Stomach (tissue), 9 donors: ENCODE measurements around the gene SRGN. TPM values are rescaled to one million over a fixed set of nuclear protein-coding genes. Genes with fewer than 3 reads are reported as not detected.

Source experiments
- DNase-seq, 2 donors: peaks; one replicate each; pipeline versions ENCODE4 v3.0.0 to v3.0.0-alpha.2; 2013 to 2019
- H3K27ac ChIP-seq, 5 donors: fragments of 200-600 bp in 4 of 5; sonication (generic) in 4 of 5; one replicate each; pipeline ENCODE4 v1.5.1; 2013 to 2019; ENCODE audit warnings: mild to moderate bottlenecking in 1 of 5, moderate library complexity in 1 of 5
- H3K27me3 ChIP-seq, 3 donors: fragments of 200-600 bp; sonication (generic); one replicate each; pipeline ENCODE4 v1.5.1; 2017 to 2019; ENCODE audit warnings: mixed run types in 1 of 3
- H3K36me3 ChIP-seq, 4 donors: fragments of 200-600 bp; sonication (generic); 1 replicate in 3 of 4; 2 replicates in 1 of 4; pipeline ENCODE4 v1.5.1; 2016 to 2019
- H3K4me1 ChIP-seq, 4 donors: fragments of 200-600 bp; sonication (generic); one replicate each; pipeline ENCODE4 v1.5.1; 2016 to 2019
- H3K4me3 ChIP-seq, 4 donors: fragments of 200-600 bp; sonication (generic) in 3 of 4; one replicate each; pipeline ENCODE4 v1.5.1; 2016 to 2019; ENCODE audit warnings: mild to moderate bottlenecking in 1 of 4
- H3K9me3 ChIP-seq, 4 donors: fragments of 200-600 bp; sonication (generic); one replicate each; pipeline ENCODE4 v1.5.1; 2016 to 2019
- CTCF ChIP-seq, 7 experiments: fragments of 450-650 bp in 4 of 7; fragments of 200-600 bp in 3 of 7; sonication (generic) in 3 of 7; IDR thresholded peaks; one replicate each; pipeline ENCODE4 v1.5.1; 2016 to 2019; ENCODE audit warnings: antibody characterized with exemption in 7 of 7, control low read depth in 2 of 7, mild to moderate bottlenecking in 1 of 7
- EP300 ChIP-seq: sonication (generic); formaldehyde crosslinking; IDR thresholded peaks from one replicate; pipeline ENCODE4 v1.6.1; 2017; ENCODE audit warnings: antibody characterized with exemption
- POLR2A ChIP-seq, 4 donors: fragments of 450-650 bp; IDR thresholded peaks; one replicate each; pipeline ENCODE4 v1.6.1; 2016; ENCODE audit warnings: antibody characterized with exemption in 4 of 4, control low read depth in 2 of 4, mild to moderate bottlenecking in 1 of 4, moderate library complexity in 1 of 4
- POLR2AphosphoS5 ChIP-seq, 3 donors: sonication (generic); formaldehyde crosslinking; IDR thresholded peaks; one replicate each; pipeline ENCODE4 v1.6.1; 2016; ENCODE audit warnings: antibody characterized with exemption in 3 of 3
- WGBS, 5 donors: extraction: QIAGEN DNeasy Blood & Tissue Kit in 3 of 5; methylation state at CpG; one replicate each; pipeline versions ENCODE4 v1.1.5 to v1.1.7; 2013 to 2018; 5-methylcytosine and 5-hydroxymethylcytosine counted together
- intact Hi-C: fragments of 100-400 bp; cut with DNase I; formaldehyde crosslinking; loops from one replicate; pipeline ENCODE4 v1.15.1; 2023; ENCODE audit warnings: low total_unique reads
- polyA plus RNA-seq, 3 donors: library from polyadenylated mRNA; stranded (reverse); fragments of 200-250 nt; gene quantifications; one replicate each; pipeline ENCODE4 v1.2.3, GENCODE V29; 2013
- total RNA-seq, 5 donors: library from RNA; depleted of rRNA; stranded (reverse); fragments of >200 nt; gene quantifications; one replicate each; pipeline versions ENCODE4 v1.1.0 to v1.2.3, GENCODE V29; 2014 to 2016
- donor health status: healthy with polysubstance abuse.
- donor health status: Bipolar disorder and iron deficiency.
- donor health status: healthy.

SRGN gene
- total and polyA plus RNA-seq, 8 donors: 1.3 to 212 (median 42.9) TPM

DNA sequence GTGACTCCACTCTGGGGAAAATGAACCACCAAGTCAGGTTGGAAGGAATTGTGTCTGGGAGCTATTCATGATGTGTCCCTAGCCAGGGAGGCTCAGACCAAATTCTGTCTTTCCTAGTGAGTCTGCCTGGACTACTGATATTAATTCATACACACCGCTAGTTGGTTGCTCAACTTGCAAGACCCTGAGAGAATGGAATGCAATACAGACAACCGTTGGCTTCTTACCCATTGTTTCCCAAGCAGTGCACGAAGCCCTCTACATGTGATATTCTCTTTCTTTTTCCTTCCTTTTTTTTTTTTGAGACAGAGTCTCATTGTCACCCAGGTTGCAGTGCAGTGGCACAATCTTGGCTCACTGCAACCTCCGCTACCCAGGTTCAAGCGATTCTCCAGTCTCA, 19.4 kb upstream of the SRGN start:
- intact Hi-C loops: no loop called here
- H3K4me1 ChIP-seq: peaks cover 0 to 5% (median 0%) of the 10 kb centered on the region in 4 donors
- no peaks in the 10 kb centered on the region for H3K9me3 ChIP-seq
- H3K36me3 ChIP-seq: no peaks in the 10 kb centered on the region
- TF ChIP-seq EP300 (no peak), POLR2AphosphoS5 (IDR thresholded peaks at IDR 0.05) (no peak)
- DNase-seq: no peak
- H3K4me3 ChIP-seq: no peak overlapping the region
- H3K27me3 ChIP-seq: no peaks in the 10 kb centered on the region
- WGBS, 5 donors: 84 to 95% (median 90%) methylated on average over 5 of the region's 5 CpGs
- no peak overlapping the region for H3K27ac ChIP-seq

DNA sequence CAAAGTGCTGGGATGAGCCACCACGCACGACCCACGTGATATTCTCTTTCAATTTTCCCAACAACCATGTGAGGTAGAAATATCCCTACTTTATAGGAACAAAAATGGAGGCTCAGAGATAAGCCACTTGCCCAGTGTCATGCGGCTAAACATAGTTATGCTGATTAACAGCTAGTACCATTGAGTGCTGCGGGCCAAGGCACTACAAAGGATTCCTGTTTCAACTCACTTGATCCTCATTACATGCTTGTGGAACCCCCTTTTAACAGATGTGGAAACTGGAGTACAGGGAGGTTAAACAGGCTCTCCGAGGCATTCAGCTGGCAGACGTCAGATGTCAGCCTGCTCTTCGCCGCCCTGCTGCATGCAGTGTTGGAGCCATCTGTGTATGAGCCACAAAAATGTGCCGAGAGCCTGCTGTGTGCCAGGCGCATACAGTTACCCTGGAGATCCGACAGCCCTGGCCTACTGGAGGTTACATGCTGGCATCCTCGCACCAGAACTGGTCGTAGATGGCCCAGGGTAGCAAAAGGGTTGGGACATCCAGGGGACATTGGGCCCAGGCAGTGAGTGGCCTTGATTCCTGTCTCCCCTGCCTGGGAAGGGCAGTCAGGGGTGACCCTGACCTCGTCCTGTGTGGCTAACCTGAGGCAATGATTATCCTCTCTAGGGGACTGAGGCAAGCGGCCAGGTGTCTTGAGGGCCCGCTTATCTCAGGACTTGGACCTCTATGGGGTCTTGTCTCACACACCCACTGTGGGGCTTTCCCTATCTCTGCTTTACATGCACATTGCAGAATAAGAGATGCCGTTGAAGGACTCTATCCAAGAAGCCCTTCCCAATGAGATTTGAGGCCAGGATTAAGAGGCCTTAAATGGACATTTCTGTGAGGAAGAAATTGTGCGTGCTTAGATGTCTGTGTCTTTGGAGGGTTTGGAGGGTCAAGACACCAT, 18.5 kb upstream of the SRGN start:
- Histone ChIP-seq H3K4me1 (peaks cover 0 to 7% (median 3%) of the 10 kb centered on the region in 4 donors), H3K36me3 (no peaks in the 10 kb centered on the region), H3K4me3 (no peak overlapping the region), H3K27me3 (no peaks in the 10 kb centered on the region), H3K27ac (no peak overlapping the region), H3K9me3 (no peaks in the 10 kb centered on the region)
- TF ChIP-seq CTCF (IDR thresholded peaks at IDR 0.05): no peak
- TF ChIP-seq EP300: no peak
- no peak for TF ChIP-seq POLR2A (IDR thresholded peaks at IDR 0.05)
- no peak for TF ChIP-seq POLR2AphosphoS5 (IDR thresholded peaks at IDR 0.05)
- no peak for DNase-seq
- WGBS, 5 donors: 85 to 93% (median 86%) methylated on average over 18 to 19 of the region's 19 CpGs
- intact Hi-C loops: no loop called here

GRCh38 chr10:69070951-69071350, 17.0 kb upstream of the SRGN start:
- TF ChIP-seq POLR2A (IDR thresholded peaks at IDR 0.05) (no peak), EP300 (no peak), POLR2AphosphoS5 (IDR thresholded peaks at IDR 0.05) (no peak)
- no peak for DNase-seq
- H3K36me3 ChIP-seq: no peaks in the 10 kb centered on the region
- no peak overlapping the region for H3K4me3 ChIP-seq
- intact Hi-C loops: no loop called here
- WGBS, 5 donors: 85 to 91% (median 89%) methylated on average over 4 of the region's 4 CpGs
- no peaks in the 10 kb centered on the region for H3K27me3 ChIP-seq
- H3K4me1 ChIP-seq: peaks cover 0 to 7% (median 0%) of the 10 kb centered on the region in 4 donors
- H3K27ac ChIP-seq: no peak overlapping the region
- H3K9me3 ChIP-seq: no peaks in the 10 kb centered on the region

GRCh38 chr10:69071610-69072009, 16.3 kb upstream of the SRGN start:
- no peak for DNase-seq
- TF ChIP-seq CTCF (IDR thresholded peaks at IDR 0.05) (no peak), POLR2AphosphoS5 (IDR thresholded peaks at IDR 0.05) (no peak), EP300 (no peak), POLR2A (IDR thresholded peaks at IDR 0.05) (no peak)
- Histone ChIP-seq H3K9me3 (no peaks in the 10 kb centered on the region), H3K4me1 (peaks cover 0 to 7% (median 0%) of the 10 kb centered on the region in 4 donors), H3K27me3 (no peaks in the 10 kb centered on the region), H3K36me3 (no peaks in the 10 kb centered on the region), H3K4me3 (no peak overlapping the region), H3K27ac (no peak overlapping the region)
- WGBS, 5 donors: 71 to 91% (median 84%) methylated on average over 6 of the region's 6 CpGs
- intact Hi-C loops: no loop called here

DNA sequence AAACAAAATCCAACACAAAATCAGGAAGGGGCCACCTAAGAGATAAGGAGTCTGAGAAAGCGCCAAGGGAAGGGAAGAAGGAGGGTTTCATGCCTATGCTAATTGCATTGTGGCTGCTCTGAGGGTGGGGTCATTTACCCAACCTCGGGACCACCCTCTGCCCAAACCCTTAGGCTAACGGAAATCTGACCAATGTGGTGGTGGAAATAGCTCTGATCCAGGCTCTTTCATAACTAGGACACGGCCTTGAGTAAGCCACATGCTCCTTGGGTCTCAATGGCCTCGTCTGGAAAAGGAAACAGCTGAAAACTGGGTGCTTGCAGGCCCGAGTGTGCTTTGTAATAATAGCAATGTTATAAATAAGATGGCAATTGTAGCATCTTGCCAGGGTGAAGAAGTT, 14.9 kb upstream of the SRGN start:
- H3K9me3 ChIP-seq: no peaks in the 10 kb centered on the region
- no peak for DNase-seq
- H3K36me3 ChIP-seq: no peaks in the 10 kb centered on the region
- intact Hi-C loops: no loop called here
- H3K4me3 ChIP-seq: no peak overlapping the region
- H3K27ac ChIP-seq: no peak overlapping the region
- TF ChIP-seq CTCF (IDR thresholded peaks at IDR 0.05) (no peak), EP300 (no peak), POLR2A (IDR thresholded peaks at IDR 0.05) (no peak), POLR2AphosphoS5 (IDR thresholded peaks at IDR 0.05) (no peak)
- 54 to 64% (median 60%) methylated on average over 6 of the region's 6 CpGs for WGBS, 5 donors
- no peaks in the 10 kb centered on the region for H3K27me3 ChIP-seq
- peaks cover 0 to 7% (median 0%) of the 10 kb centered on the region in 4 donors for H3K4me1 ChIP-seq
